Testis (tissue), 3 donors: ENCODE results near the gene L3MBTL4. TPM values are rescaled to one million over a fixed set of nuclear protein-coding genes. Genes with fewer than 3 reads are reported as not detected.

Experiments used
- DNase-seq: peaks from one replicate; pipeline ENCODE4 v3.0.0-alpha.2; 2019
- H3K27ac ChIP-seq, 2 donors: fragments of 200-600 bp; sonication (generic); one replicate each; pipeline ENCODE4 v1.5.1; 2019
- H3K27me3 ChIP-seq: fragments of 200-600 bp; sonication (generic); one replicate; pipeline ENCODE4 v1.5.1; 2019
- H3K36me3 ChIP-seq: fragments of 200-600 bp; sonication (generic); one replicate; pipeline ENCODE4 v1.5.1; 2017; ENCODE audit warnings: low read depth; ENCODE audit errors: missing control alignments
- H3K4me1 ChIP-seq: fragments of 200-600 bp; sonication (generic); one replicate; pipeline ENCODE4 v1.5.1; 2019
- H3K4me3 ChIP-seq, 2 donors: fragments of 200-600 bp; sonication (generic); one replicate each; pipeline ENCODE4 v1.5.1; 2017 to 2019
- H3K9me3 ChIP-seq: fragments of 200-600 bp; sonication (generic); one replicate; pipeline ENCODE4 v1.5.1; 2017
- POLR2A ChIP-seq: fragments of 450-650 bp; IDR thresholded peaks from one replicate; pipeline ENCODE4 v1.6.1; 2017; ENCODE audit warnings: antibody characterized with exemption, mild to moderate bottlenecking, moderate library complexity
- WGBS, 2 donors: methylation state at CpG; one replicate each; pipeline ENCODE4 v1.1.5; 2018; 5-methylcytosine and 5-hydroxymethylcytosine counted together
- intact Hi-C: fragments of 100-400 bp; cut with DNase I; formaldehyde crosslinking; loops from one replicate; pipeline ENCODE4 v1.15.1; 2023; ENCODE audit warnings: low total_unique reads
- polyA plus RNA-seq: library from polyadenylated mRNA; stranded (reverse); fragments of 350-450 nt; fragmentation: Illumina TruSeq; extraction: RNeasy Lipid Tissue Mini Kit (QIAGEN cat#74804); gene quantifications from one replicate; pipeline ENCODE4 v1.2.3, GENCODE V29; 2014; ENCODE audit warnings: low read depth, low replicate concordance; ENCODE audit not compliant: insufficient read depth
- total RNA-seq, 2 donors: library from RNA; depleted of rRNA; stranded (reverse); fragments of >200 nt; gene quantifications; one replicate each; pipeline ENCODE4 v1.2.3, GENCODE V29; 2016
- TF ChIP-seq, protein P1 (sequence below), 3 experiments: fragments of 450-650 bp in 2 of 3; fragments of 200-600 bp in 1 of 3; sonication (generic) in 1 of 3; IDR thresholded peaks; one replicate each; pipeline ENCODE4 v1.5.1; 2016 to 2019; ENCODE audit warnings: antibody characterized with exemption in 3 of 3, mild to moderate bottlenecking in 2 of 3, moderate library complexity in 1 of 3

Gene L3MBTL4
- total and polyA plus RNA-seq, 3 donors from 2014 or later = 26.6 to 50.9 (median 46.2) TPM

DNA sequence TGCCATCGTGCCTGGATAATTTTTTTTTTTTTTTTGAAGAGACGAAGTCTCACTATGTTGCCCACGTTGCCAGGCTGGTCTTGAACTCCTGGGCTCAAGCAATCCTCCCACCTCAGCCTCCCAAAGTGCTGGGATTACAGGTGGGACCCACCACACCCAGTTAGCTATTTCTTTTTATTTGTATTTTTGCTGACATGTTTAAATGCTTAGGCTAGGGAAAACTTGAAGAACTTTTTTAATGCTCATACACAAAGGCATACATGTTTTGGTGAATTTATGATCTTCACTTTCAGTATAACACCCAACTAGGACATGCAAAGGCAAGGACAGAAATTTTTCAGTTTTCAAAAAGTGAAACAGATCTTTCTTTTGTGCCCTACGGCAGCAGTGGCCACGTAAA lies 9.9 kb downstream of the L3MBTL4 start:
- WGBS, 2 donors = 70 to 74% methylated on average over 5 of the region's 5 CpGs
- Histone ChIP-seq H3K4me3 (no peak overlapping the region), H3K36me3 (no peaks in the 10 kb centered on the region), H3K27ac (peak overlapping the region; percentile 28 to 33), H3K9me3 (no peaks in the 10 kb centered on the region), H3K27me3 (no peaks in the 10 kb centered on the region), H3K4me1 (peaks cover 19% of the 10 kb centered on the region)
- TF ChIP-seq POLR2A = no peak
- TF ChIP-seq, protein P1, sequence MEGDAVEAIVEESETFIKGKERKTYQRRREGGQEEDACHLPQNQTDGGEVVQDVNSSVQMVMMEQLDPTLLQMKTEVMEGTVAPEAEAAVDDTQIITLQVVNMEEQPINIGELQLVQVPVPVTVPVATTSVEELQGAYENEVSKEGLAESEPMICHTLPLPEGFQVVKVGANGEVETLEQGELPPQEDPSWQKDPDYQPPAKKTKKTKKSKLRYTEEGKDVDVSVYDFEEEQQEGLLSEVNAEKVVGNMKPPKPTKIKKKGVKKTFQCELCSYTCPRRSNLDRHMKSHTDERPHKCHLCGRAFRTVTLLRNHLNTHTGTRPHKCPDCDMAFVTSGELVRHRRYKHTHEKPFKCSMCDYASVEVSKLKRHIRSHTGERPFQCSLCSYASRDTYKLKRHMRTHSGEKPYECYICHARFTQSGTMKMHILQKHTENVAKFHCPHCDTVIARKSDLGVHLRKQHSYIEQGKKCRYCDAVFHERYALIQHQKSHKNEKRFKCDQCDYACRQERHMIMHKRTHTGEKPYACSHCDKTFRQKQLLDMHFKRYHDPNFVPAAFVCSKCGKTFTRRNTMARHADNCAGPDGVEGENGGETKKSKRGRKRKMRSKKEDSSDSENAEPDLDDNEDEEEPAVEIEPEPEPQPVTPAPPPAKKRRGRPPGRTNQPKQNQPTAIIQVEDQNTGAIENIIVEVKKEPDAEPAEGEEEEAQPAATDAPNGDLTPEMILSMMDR (IDR thresholded peaks at IDR 0.05) = no peak
- intact Hi-C loops = no loop called here
- no peak for DNase-seq

DNA sequence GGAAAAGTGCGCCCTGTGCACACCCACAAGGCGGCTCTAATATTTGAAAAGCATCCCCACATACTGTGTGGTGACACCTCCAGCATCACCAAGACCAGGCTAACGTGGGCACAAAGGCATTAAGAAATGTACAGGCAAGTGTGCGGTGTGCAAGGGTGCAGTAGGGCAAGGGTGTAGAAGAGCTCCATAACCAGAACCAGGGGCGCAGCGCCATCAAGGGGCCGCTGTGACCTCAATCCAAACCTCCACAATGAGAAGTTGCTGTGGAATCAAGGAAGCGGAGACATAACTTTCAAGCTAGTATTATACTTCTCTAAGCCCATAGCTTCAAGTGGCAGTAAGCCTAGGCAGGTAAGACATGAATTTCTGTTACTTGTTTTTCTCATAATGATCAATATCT lies 13.0 kb downstream of the L3MBTL4 start:
- peak; percentile 53 for DNase-seq
- Histone ChIP-seq H3K27me3 (no peaks in the 10 kb centered on the region), H3K9me3 (no peaks in the 10 kb centered on the region), H3K4me1 (peaks cover 16% of the 10 kb centered on the region), H3K36me3 (no peaks in the 10 kb centered on the region), H3K4me3 (no peak overlapping the region), H3K27ac (no peak overlapping the region)
- WGBS, 2 donors = 78 to 94% methylated on average over 8 of the region's 8 CpGs
- no peak for TF ChIP-seq POLR2A
- TF ChIP-seq, protein P1 (IDR thresholded peaks at IDR 0.05) = no peak
- intact Hi-C loops = no loop called here

DNA sequence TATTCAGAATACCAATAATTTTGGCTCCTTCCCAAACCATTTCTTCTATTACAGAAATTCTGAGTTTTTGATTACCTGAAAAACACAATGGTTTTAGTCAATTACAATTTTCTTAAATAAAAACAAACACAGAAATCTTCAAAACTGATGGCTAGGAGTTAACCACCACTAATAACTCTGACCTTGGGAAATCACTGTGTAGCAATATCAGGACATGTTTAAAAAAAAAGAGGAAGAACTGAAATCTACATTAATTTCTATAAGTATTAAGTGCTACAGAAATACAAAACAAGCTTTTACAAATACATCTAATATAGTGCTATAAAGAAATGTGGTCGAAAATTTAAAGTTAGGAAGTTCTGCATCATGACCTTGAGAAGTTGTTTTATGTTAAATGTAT lies 14.9 kb downstream of the L3MBTL4 start:
- Histone ChIP-seq H3K4me3 (no peak overlapping the region), H3K27me3 (no peaks in the 10 kb centered on the region), H3K9me3 (no peaks in the 10 kb centered on the region), H3K4me1 (no peaks in the 10 kb centered on the region), H3K36me3 (no peaks in the 10 kb centered on the region), H3K27ac (no peak overlapping the region)
- WGBS, 2 donors = 48 to 74% methylated on average over 1 of the region's 1 CpG
- no peak for DNase-seq
- TF ChIP-seq POLR2A = no peak
- TF ChIP-seq, protein P1 (IDR thresholded peaks at IDR 0.05) = no peak
- intact Hi-C loops = no loop called here

DNA sequence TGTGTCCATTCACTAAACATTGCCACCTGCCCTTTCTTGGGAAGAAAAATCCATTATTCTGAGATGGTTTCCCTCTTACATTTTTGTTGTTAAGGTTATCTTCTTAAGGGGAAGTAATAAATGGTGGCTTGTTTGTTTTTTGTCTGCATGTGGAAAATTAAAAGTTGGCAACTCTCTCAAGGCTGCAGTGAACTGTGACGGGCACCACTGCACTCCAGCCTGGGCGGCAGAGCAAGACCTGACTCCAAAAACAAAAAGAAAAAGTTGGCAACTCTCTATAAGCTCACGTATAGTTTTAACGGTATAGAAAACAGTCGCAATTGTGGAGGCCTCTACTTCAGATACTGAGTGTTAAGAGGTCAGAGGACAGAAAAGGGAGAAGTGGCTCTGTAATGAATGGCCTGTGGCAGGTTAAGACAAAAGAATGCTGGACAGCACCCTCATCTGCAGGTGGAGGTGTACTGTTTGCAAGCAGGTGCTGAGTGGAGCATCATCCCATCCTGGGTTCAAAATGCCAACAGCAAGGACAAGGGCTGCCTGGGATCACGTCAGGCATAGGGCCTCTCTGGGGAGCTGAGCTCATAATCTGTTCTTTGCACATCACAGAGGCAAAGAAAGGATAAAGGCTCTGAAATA lies 16.7 kb downstream of the L3MBTL4 start:
- WGBS, 2 donors = 59 to 69% methylated on average over 6 of the region's 6 CpGs
- TF ChIP-seq, protein P1 (IDR thresholded peaks at IDR 0.05) = no peak
- Histone ChIP-seq H3K27me3 (no peaks in the 10 kb centered on the region), H3K4me3 (no peak overlapping the region), H3K27ac (no peak overlapping the region), H3K4me1 (no peaks in the 10 kb centered on the region), H3K36me3 (no peaks in the 10 kb centered on the region), H3K9me3 (no peaks in the 10 kb centered on the region)
- intact Hi-C loops = no loop called here
- DNase-seq = no peak

DNA sequence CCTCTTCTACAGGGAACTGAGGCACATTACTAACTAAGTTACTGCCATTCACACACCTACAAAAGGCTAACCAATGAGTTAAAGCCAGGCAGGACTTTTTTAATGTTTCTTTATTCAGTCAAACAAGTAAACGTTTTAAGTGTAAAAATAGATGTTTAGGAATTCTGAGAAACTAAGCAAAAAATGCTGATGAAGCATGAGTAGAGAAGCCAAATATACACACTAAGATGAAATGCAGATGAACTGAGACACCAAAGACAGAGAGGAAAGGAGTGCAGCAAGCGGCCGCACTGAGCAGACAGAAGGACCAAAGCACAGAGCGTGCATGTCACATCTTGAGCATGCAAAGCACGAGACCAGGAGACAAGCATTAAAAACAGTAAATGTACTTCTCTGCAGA lies 17.9 kb downstream of the L3MBTL4 start:
- intact Hi-C loops = no loop called here
- Histone ChIP-seq H3K27me3 (no peaks in the 10 kb centered on the region), H3K36me3 (no peaks in the 10 kb centered on the region), H3K9me3 (no peaks in the 10 kb centered on the region), H3K27ac (no peak overlapping the region), H3K4me1 (no peaks in the 10 kb centered on the region), H3K4me3 (no peak overlapping the region)
- TF ChIP-seq, protein P1 (IDR thresholded peaks at IDR 0.05) = no peak
- no peak for TF ChIP-seq POLR2A
- DNase-seq = no peak
- 53 to 64% methylated on average over 5 of the region's 5 CpGs for WGBS, 2 donors
